Measurements from ENCODE around the gene IL7R. TPM values are rescaled to one million over a fixed set of nuclear protein-coding genes. Genes with fewer than 3 reads are reported as not detected.

IL7R gene
- total RNA-seq, 4 donors from 2014 or later = 36.8 to 101 (median 59.4) TPM

DNA sequence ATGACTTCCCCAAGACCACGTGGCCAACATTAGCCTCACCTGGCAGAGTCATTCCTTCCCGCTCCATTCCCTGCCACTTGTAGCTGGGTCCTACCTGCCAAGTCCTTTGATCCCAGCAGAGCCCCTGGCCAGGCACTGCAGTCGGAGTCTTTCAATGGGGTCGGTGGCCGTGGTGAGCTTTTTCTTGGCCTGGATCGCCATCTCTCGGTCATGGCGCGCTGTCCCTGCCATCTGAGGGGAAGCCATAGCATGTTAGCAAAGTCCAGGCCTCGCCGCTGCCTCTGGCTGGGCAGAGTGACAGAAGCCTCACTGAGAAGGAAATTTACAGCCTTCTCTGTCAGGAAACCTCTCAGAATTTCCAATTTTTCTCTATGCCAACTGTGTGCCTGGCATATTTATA, 64.2 kb downstream of the IL7R start:
- no peak for DNase-seq
- no peaks in the 10 kb centered on the region for H3K36me3 ChIP-seq
- no peak overlapping the region for H3K27ac ChIP-seq
- H3K9me3 ChIP-seq = no peaks in the 10 kb centered on the region
- no peaks in the 10 kb centered on the region for H3K4me1 ChIP-seq
- H3K4me3 ChIP-seq = no peak overlapping the region
- no peak for TF ChIP-seq CTCF (IDR thresholded peaks at IDR 0.05)
- TF ChIP-seq POLR2A (IDR thresholded peaks at IDR 0.05) = no peak
- H3K27me3 ChIP-seq = no peaks in the 10 kb centered on the region

- TF ChIP-seq CTCF (IDR thresholded peaks at IDR 0.05) (no peak), POLR2A (IDR thresholded peaks at IDR 0.05) (no peak)
- no peak for DNase-seq
- no peak overlapping the region for H3K4me3 ChIP-seq
- H3K4me1 ChIP-seq = no peaks in the 10 kb centered on the region
- H3K9me3 ChIP-seq = no peaks in the 10 kb centered on the region
- H3K27me3 ChIP-seq = no peaks in the 10 kb centered on the region
- no peaks in the 10 kb centered on the region for H3K36me3 ChIP-seq
- H3K27ac ChIP-seq = no peak overlapping the region
Observed at GRCh38 chr5:35921930-35922329, 65.2 kb downstream of the IL7R start.

DNA sequence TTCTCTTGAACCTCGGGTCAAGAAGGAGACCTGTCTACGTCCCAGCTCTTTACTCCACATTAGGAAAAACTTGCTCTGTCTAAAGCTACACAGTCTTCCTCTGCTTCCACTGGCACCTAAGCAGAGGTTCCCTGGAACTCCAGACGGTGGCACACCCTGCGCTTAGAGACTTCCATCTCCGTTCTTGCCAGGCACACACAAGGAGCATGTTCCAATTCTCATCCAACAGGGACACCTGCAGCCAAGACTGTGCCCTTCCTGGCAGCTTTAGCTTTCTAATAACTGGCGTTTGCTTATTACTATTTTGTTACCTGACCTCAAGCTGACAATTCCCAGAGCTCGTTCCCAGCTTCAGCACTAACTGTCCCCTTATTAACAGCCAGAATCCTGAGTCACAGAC, 65.8 kb downstream of the IL7R start:
- TF ChIP-seq CTCF (IDR thresholded peaks at IDR 0.05) (no peak), POLR2A (IDR thresholded peaks at IDR 0.05) (no peak)
- H3K9me3 ChIP-seq = no peaks in the 10 kb centered on the region
- H3K36me3 ChIP-seq = no peaks in the 10 kb centered on the region
- no peaks in the 10 kb centered on the region for H3K27me3 ChIP-seq
- H3K27ac ChIP-seq = no peak overlapping the region
- H3K4me1 ChIP-seq = no peaks in the 10 kb centered on the region
- H3K4me3 ChIP-seq = no peak overlapping the region
- DNase-seq = no peak

GRCh38 chr5:35924122-35924949, 67.6 kb downstream of the IL7R start:
- DNase-seq = no peak
- no peaks in the 10 kb centered on the region for H3K9me3 ChIP-seq
- peak overlapping the region in 2 of 4 donors; percentile 28 to 47 for H3K27ac ChIP-seq
- no peaks in the 10 kb centered on the region for H3K27me3 ChIP-seq
- no peaks in the 10 kb centered on the region for H3K36me3 ChIP-seq
- H3K4me3 ChIP-seq = no peak overlapping the region
- no peak for TF ChIP-seq CTCF (IDR thresholded peaks at IDR 0.05)
- no peak for TF ChIP-seq POLR2A (IDR thresholded peaks at IDR 0.05)
- no peaks in the 10 kb centered on the region for H3K4me1 ChIP-seq

DNA sequence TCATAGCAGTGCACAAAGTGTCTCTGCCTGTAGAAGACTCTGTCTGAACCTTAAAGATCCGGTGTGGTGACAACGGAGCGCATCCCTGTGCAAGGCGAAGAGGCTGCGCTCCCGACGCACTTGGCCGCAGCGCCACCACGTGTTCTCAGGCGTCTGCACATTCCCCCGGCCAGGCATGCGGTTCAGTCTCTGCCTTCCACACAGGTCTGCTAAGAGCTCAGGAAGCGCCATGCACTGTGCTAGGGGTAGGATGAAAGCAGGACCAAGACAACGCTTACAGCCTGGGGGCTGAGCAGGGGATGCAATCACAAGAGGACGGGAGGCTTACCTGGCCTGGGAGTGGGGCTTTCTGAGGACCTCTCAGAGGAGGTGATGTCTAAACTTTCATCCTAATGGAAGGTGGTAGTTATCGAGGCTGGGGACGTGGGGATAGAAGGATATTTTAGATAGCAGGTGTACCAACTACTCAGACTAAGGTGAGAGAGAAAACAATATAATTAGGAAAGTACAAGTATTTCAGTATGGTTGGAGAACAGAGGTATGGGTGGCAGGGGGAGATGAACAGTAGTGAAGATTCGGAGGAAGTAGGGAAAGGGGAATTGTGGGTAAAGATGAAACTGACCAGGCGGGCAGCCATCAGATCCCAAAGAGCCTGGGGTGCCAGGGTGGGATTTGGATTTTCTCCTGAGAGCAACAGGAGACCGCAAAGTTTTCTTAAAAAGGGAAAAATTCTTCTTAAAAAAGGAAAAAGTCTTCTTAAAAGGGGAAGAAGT, 68.4 kb downstream of the IL7R start:
- no peaks in the 10 kb centered on the region for H3K9me3 ChIP-seq
- peak; percentile 61 to 88 (median 72) for DNase-seq
- H3K27ac ChIP-seq = peak overlapping the region in 2 of 4 donors; percentile 28 to 47
- no peak overlapping the region for H3K4me3 ChIP-seq
- H3K27me3 ChIP-seq = no peaks in the 10 kb centered on the region
- no peak for TF ChIP-seq POLR2A (IDR thresholded peaks at IDR 0.05)
- peak; percentile 10 to 55 (median 43) for TF ChIP-seq CTCF (IDR thresholded peaks at IDR 0.05)
- no peaks in the 10 kb centered on the region for H3K36me3 ChIP-seq
- H3K4me1 ChIP-seq = no peaks in the 10 kb centered on the region
